Activated CD8-positive, alpha-beta memory T cell treated with anti-CD3 and anti-CD28 coated beads, Interleukin-2, amount 50 U/mL, for 1 hour (primary cell): ENCODE measurements around the gene CSRP1.
"Not testable (repeated sequence)": the region's sequence is repeated elsewhere in the genome, so short reads cannot be mapped to it uniquely, and the experiment has no call there.

Experiments
- DNase-seq: peaks from one replicate; pipeline ENCODE4 v3.0.0-alpha.2; 2020; ENCODE audit errors: extremely low read depth

The CSRP1 gene

GRCh38 chr1:201537891-201538611 is 31.1 kb upstream of the CSRP1 start:
- no peak for DNase-seq

- no peak for DNase-seq
Observed at GRCh38 chr1:201537467-201537866, 30.5 kb upstream of the CSRP1 start.

GRCh38 chr1:201537028-201537427 is 30.1 kb upstream of the CSRP1 start:
- no peak for DNase-seq

- DNase-seq = no peak
Observed at GRCh38 chr1:201536558-201536957, 29.6 kb upstream of the CSRP1 start.

GRCh38 chr1:201535919-201536245 is 29.0 kb upstream of the CSRP1 start:
- no peak for DNase-seq

GRCh38 chr1:201535046-201535918 is 28.4 kb upstream of the CSRP1 start:
- DNase-seq = no peak

- no peak for DNase-seq
Observed at GRCh38 chr1:201533836-201534235, 26.9 kb upstream of the CSRP1 start.

- no peak for DNase-seq
Observed at GRCh38 chr1:201531551-201532425, 24.9 kb upstream of the CSRP1 start.

GRCh38 chr1:201530741-201531531 is 24.0 kb upstream of the CSRP1 start:
- DNase-seq = no peak

- DNase-seq = no peak
Observed at GRCh38 chr1:201528631-201529252, 21.8 kb upstream of the CSRP1 start.

GRCh38 chr1:201527879-201528278 is 21.0 kb upstream of the CSRP1 start:
- no peak for DNase-seq

GRCh38 chr1:201525193-201525778 is 18.4 kb upstream of the CSRP1 start:
- DNase-seq = no peak

- DNase-seq = not testable (repeated sequence)
Observed at GRCh38 chr1:201520046-201520575, 13.2 kb upstream of the CSRP1 start.

- no peak for DNase-seq
Observed at GRCh38 chr1:201518071-201518470, 11.1 kb upstream of the CSRP1 start.

GRCh38 chr1:201517631-201518030 is 10.7 kb upstream of the CSRP1 start:
- no peak for DNase-seq

- no peak for DNase-seq
Observed at GRCh38 chr1:201516511-201517127, 9.7 kb upstream of the CSRP1 start.

GRCh38 chr1:201515895-201516294 is 9.0 kb upstream of the CSRP1 start:
- DNase-seq = no peak

GRCh38 chr1:201515062-201515750 is 8.3 kb upstream of the CSRP1 start:
- no peak for DNase-seq

GRCh38 chr1:201514466-201514865 is 7.5 kb upstream of the CSRP1 start:
- DNase-seq = no peak
